GM19324 (cell line): ENCODE measurements around the gene MAD1L1.
"Not testable (repeated sequence)": the region's sequence is repeated elsewhere in the genome, so short reads cannot be mapped to it uniquely, and the experiment has no call there.

Experiments used
- ATAC-seq: cut with Tn5 transposase; IDR thresholded peaks from one replicate; pipeline ENCODE4 v1.9.1; 2021; ENCODE audit warnings: mild to moderate bottlenecking, moderate library complexity; ENCODE audit not compliant: unreplicated experiment, low FRiP score

MAD1L1 gene

GRCh38 chr7:1843271-1843861 is 389.4 kb downstream of the MAD1L1 start:
- no peak for ATAC-seq

- ATAC-seq, result no peak
These were observed 390.2 kb downstream of the MAD1L1 start for GRCh38 chr7:1842321-1843221.

GRCh38 chr7:1841286-1842021 is 391.3 kb downstream of the MAD1L1 start:
- not testable (repeated sequence) for ATAC-seq

- ATAC-seq, result not testable (repeated sequence)
These were observed 392.0 kb downstream of the MAD1L1 start for GRCh38 chr7:1840744-1841143.

GRCh38 chr7:1839701-1840100 is 393.0 kb downstream of the MAD1L1 start:
- no peak for ATAC-seq

GRCh38 chr7:1838911-1839531 is 393.7 kb downstream of the MAD1L1 start:
- not testable (repeated sequence) for ATAC-seq

- ATAC-seq, result not testable (repeated sequence)
These were observed 394.2 kb downstream of the MAD1L1 start for GRCh38 chr7:1838544-1838872.

GRCh38 chr7:1837696-1838543 is 394.8 kb downstream of the MAD1L1 start:
- ATAC-seq, result not testable (repeated sequence)

GRCh38 chr7:1831933-1832535 is 400.7 kb downstream of the MAD1L1 start:
- ATAC-seq, result not testable (repeated sequence)

GRCh38 chr7:1831471-1831870 is 401.3 kb downstream of the MAD1L1 start:
- ATAC-seq, result not testable (repeated sequence)

- not testable (repeated sequence) for ATAC-seq
These were observed 403.1 kb downstream of the MAD1L1 start for GRCh38 chr7:1829668-1830067.

- no peak for ATAC-seq
These were observed 403.6 kb downstream of the MAD1L1 start for GRCh38 chr7:1829111-1829510.

- not testable (repeated sequence) for ATAC-seq
These were observed 404.6 kb downstream of the MAD1L1 start for GRCh38 chr7:1828170-1828569.

- ATAC-seq, result not testable (repeated sequence)
These were observed 405.2 kb downstream of the MAD1L1 start for GRCh38 chr7:1827521-1827981.

- not testable (repeated sequence) for ATAC-seq
These were observed 405.8 kb downstream of the MAD1L1 start for GRCh38 chr7:1826931-1827330.

GRCh38 chr7:1825897-1826741 is 406.6 kb downstream of the MAD1L1 start:
- ATAC-seq, result no peak

GRCh38 chr7:1825647-1825896 is 407.2 kb downstream of the MAD1L1 start:
- ATAC-seq, result not testable (repeated sequence)

- ATAC-seq, result not testable (repeated sequence)
These were observed 407.7 kb downstream of the MAD1L1 start for GRCh38 chr7:1824882-1825646.
